ENCODE measurements around the gene CSK. TPM values are rescaled to one million over a fixed set of nuclear protein-coding genes. Genes with fewer than 3 reads are reported as not detected.
"Not testable (repeated sequence)": the region's sequence is repeated elsewhere in the genome, so short reads cannot be mapped to it uniquely, and the experiment has no call there.

Gene CSK
- total RNA-seq, 1 experiment from 2014 or later: 82.6 TPM

GRCh38 chr15:74784426-74785193 is 2.7 kb downstream of the CSK start:
- TF ChIP-seq CTCF (IDR thresholded peaks at IDR 0.05; ENCODE audit: unreplicated experiment): no peak
- no peak overlapping the region for H3K27ac Mint-ChIP-seq (ENCODE audit: unreplicated experiment)
- H3K36me3 Mint-ChIP-seq (ENCODE audit: insufficient read depth, unreplicated experiment): peaks cover 23% of the 10 kb centered on the region
- H3K27me3 Mint-ChIP-seq (ENCODE audit: unreplicated experiment): peaks cover 14% of the 10 kb centered on the region
- TSS peak; percentile 23 for BruUV-seq (replicated peaks)
- DNase-seq: no peak
- H3K4me1 Mint-ChIP-seq (ENCODE audit: low read depth, unreplicated experiment): peaks cover 61% of the 10 kb centered on the region
- intact Hi-C loops (cut with micrococcal nuclease; ENCODE audit: unreplicated experiment): no loop called here
- CTCF ChIA-PET: interaction anchor here (1.6 kb wide), 1 partner anchor 34 kb away, joined by 4 read pairs; no protein-coding TSS in a partner anchor
- H3K4me3 Mint-ChIP-seq (ENCODE audit: low read depth, unreplicated experiment): peak overlapping the region; percentile 17
- H3K9me3 Mint-ChIP-seq (ENCODE audit: low read depth, unreplicated experiment): no peaks in the 10 kb centered on the region

GRCh38 chr15:74785194-74786032 is 3.5 kb downstream of the CSK start:
- H3K27me3 Mint-ChIP-seq (ENCODE audit: unreplicated experiment): peaks cover 11% of the 10 kb centered on the region
- TF ChIP-seq CTCF (IDR thresholded peaks at IDR 0.05; ENCODE audit: unreplicated experiment): no peak
- H3K4me3 Mint-ChIP-seq (ENCODE audit: low read depth, unreplicated experiment): peak overlapping the region; percentile 17
- H3K27ac Mint-ChIP-seq (ENCODE audit: unreplicated experiment): no peak overlapping the region
- DNase-seq: no peak
- CTCF ChIA-PET: interaction anchor here (1.6 kb wide), 1 partner anchor 14 kb away, joined by 3 read pairs; no protein-coding TSS in a partner anchor
- peaks cover 66% of the 10 kb centered on the region for H3K4me1 Mint-ChIP-seq (ENCODE audit: low read depth, unreplicated experiment)
- intact Hi-C loops (cut with micrococcal nuclease; ENCODE audit: unreplicated experiment): no loop called here
- BruUV-seq (replicated peaks): no TSS peak
- H3K9me3 Mint-ChIP-seq (ENCODE audit: low read depth, unreplicated experiment): no peaks in the 10 kb centered on the region
- peaks cover 23% of the 10 kb centered on the region for H3K36me3 Mint-ChIP-seq (ENCODE audit: insufficient read depth, unreplicated experiment)

GRCh38 chr15:74786081-74786480 is 4.2 kb downstream of the CSK start:
- intact Hi-C loops (cut with micrococcal nuclease; ENCODE audit: unreplicated experiment); H3K4me3 Mint-ChIP-seq (ENCODE audit: low read depth, unreplicated experiment): not testable (repeated sequence)

GRCh38 chr15:74786551-74787165 is 4.8 kb downstream of the CSK start:
- CTCF ChIA-PET: interaction anchor here (0.8 to 1.8 kb wide), 5 partner anchors 15 to 390 kb away, joined by 3 to 10 read pairs (median 3); partner anchors contain the start of gene RPP25
- intact Hi-C loops (cut with micrococcal nuclease; ENCODE audit: unreplicated experiment): no loop called here
- Mint-ChIP-seq H3K9me3 (ENCODE audit: low read depth, unreplicated experiment) (no peaks in the 10 kb centered on the region), H3K27ac (ENCODE audit: unreplicated experiment) (no peak overlapping the region), H3K4me1 (ENCODE audit: low read depth, unreplicated experiment) (peaks cover 62% of the 10 kb centered on the region), H3K27me3 (ENCODE audit: unreplicated experiment) (no peaks in the 10 kb centered on the region), H3K36me3 (ENCODE audit: insufficient read depth, unreplicated experiment) (peaks cover 23% of the 10 kb centered on the region), H3K4me3 (ENCODE audit: low read depth, unreplicated experiment) (no peak overlapping the region)
- no peak for DNase-seq
- TF ChIP-seq CTCF (IDR thresholded peaks at IDR 0.05; ENCODE audit: unreplicated experiment): no peak
- no TSS peak for BruUV-seq (replicated peaks)

More at GRCh38 chr15:74786081-74786480, 4.2 kb downstream of the CSK start:
- Mint-ChIP-seq H3K36me3 (ENCODE audit: insufficient read depth, unreplicated experiment) (peaks cover 23% of the 10 kb centered on the region), H3K4me1 (ENCODE audit: low read depth, unreplicated experiment) (peaks cover 67% of the 10 kb centered on the region)
- not testable (repeated sequence) for DNase-seq; H3K9me3 Mint-ChIP-seq (ENCODE audit: low read depth, unreplicated experiment); H3K27me3 Mint-ChIP-seq (ENCODE audit: unreplicated experiment); BruUV-seq (replicated peaks); H3K27ac Mint-ChIP-seq (ENCODE audit: unreplicated experiment)
- CTCF ChIA-PET: interaction anchor here (0.8 to 1.6 kb wide), 3 partner anchors 15 to 389 kb away, joined by 3 read pairs; partner anchors contain the start of gene RPP25

All from Calu3 (cell line).